ENCODE data around the gene FKBP8.

DNA sequence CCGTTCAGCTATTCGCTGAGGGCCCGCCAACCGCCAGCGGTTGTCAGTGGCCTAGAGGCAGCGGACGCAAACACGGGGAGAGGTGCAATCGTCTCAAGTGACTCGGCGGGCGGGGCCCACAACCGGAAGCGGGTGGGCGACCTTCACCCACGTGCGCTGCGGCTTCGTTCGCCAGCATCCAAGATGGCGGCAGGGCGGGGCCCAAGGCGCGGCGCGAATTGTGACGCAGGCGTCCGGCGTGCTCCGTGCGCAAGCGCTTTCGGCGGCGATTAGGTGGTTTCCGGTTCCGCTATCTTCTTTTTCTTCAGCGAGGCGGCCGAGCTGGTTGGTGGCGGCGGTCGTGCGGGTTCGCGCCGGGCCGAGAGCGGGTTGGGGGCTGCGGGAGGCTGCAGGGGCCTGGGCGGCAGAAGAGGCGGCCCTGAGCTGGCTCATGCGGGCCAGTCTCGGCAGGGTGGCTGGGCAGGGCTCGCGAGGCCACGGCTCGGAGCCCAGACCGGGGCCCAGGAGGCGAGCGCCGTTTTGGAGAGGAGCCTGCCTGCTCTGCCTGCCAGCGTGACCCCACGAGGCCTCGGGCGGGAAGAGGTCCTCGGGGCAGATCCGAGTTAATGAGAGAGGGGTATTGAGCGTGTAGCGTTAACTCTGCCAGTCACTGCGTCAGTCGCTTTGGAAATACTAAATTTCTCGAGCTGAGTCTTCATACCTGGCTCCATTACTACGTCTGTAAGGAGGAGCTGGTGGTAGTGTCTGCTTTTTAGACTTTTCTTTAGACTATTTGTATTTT, 28.4 kb upstream of the FKBP8 start, which contains the start of gene UBA52:
- TF ChIP-seq EP300 (IDR thresholded peaks at IDR 0.05; ENCODE audit: low read depth) (peak; percentile 73), POLR2AphosphoS5 (IDR thresholded peaks at IDR 0.05) (peak; percentile 95 to 97 (median 97)), CTCF (IDR thresholded peaks at IDR 0.05) (peak in 1 of 5 experiments; percentile 29)

Measured in transverse colon (tissue), 4 donors.